Adrenal gland (tissue), 5 donors: ENCODE results near the gene ANKRD45.

ENCODE experiments used
- CTCF ChIP-seq, 6 experiments: fragments of 450-650 bp in 4 of 6; fragments of 200-600 bp in 2 of 6; sonication (generic) in 1 of 6; IDR thresholded peaks; 1 replicate in 5 of 6; 2 replicates in 1 of 6; pipeline versions ENCODE4 v1.5.1 to v1.8.0; 2016 to 2021; ENCODE audit warnings: antibody characterized with exemption in 6 of 6, mild to moderate bottlenecking in 2 of 6, moderate library complexity in 1 of 6
- POLR2A ChIP-seq, 2 donors: fragments of 450-650 bp; IDR thresholded peaks; one replicate each; pipeline ENCODE4 v1.6.1; 2017; ENCODE audit warnings: antibody characterized with exemption in 2 of 2, mild to moderate bottlenecking in 2 of 2, moderate library complexity in 1 of 2
- donor health status: DM: no; HTN: no; CAD: no.

- TF ChIP-seq CTCF (IDR thresholded peaks at IDR 0.05) (no peak), POLR2A (IDR thresholded peaks at IDR 0.05) (no peak)
Observed at GRCh38 chr1:173638043-173639021, 31.3 kb downstream of the ANKRD45 start.
